Pons (tissue), 1 donor: Measurements from ENCODE around the gene ZDHHC8.
"Not testable (repeated sequence)": the region's sequence is repeated elsewhere in the genome, so short reads cannot be mapped to it uniquely, and the experiment has no call there.

Experiments
- DNase-seq: peaks from one replicate; pipeline ENCODE4 v3.0.0-alpha.2; 2016; ENCODE audit warnings: low spot score

Gene ZDHHC8

GRCh38 chr22:20145206-20145831 lies 13.7 kb downstream of the ZDHHC8 start:
- DNase-seq = no peak

GRCh38 chr22:20145832-20146223 lies 14.2 kb downstream of the ZDHHC8 start:
- no peak for DNase-seq

- DNase-seq = no peak
These were observed 15.2 kb downstream of the ZDHHC8 start for GRCh38 chr22:20146777-20147176.

DNA sequence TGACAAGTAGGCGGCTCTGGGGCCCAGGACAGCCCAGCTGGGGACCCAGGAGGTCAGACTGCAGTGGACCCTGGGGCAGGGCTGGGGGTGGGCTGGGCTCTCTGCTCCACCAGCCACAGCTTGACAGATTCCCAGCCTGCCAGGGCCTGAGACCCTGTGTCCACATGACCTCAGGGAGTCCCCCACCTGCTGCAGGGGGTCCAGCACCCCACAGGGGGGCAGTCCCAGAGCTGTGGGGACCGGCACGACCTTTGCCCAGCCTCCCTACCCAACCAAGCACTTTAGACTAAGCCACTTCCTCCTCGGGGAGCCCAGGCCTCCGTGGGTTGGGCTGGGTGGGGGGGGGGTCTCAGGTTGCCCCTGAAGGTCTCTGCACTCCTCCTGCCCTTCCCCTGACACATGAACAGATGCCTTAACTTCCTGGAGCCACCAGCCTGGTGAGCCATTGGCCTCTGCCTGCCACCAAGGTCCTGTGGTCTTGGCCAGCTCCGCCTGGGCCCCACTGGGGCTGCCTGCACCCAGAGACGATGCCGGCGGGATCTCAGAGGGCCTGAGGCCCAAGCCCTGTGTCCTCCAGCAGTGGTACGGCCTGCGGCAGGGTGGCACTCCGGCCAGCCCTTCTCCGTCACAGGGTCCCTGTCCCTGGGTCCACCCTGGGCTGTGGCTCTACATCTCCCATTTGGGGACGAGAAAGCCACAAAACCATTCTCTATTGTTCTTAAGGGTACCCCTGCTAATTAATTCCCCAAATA lies 15.8 kb downstream of the ZDHHC8 start:
- DNase-seq = no peak

DNA sequence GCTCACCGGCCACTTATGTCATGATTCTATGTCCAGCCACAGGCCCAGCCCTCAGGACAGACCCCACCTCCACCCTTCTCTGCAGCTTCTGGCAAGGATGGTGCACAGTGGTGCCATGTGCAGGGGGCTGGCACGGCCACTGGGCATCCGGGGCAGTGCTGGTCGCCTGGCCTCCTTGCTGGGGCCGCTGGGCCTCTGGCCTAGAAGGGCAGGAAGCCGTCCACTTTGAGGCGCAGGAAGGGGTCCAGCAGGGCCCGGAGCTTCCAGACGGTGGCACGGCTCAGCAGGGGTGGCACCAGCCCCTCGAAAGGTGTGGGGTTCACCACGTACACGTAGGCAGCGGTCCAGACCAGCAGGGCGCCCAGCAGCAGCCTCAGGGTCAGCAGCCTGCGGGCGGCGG lies 16.8 kb downstream of the ZDHHC8 start:
- no peak for DNase-seq

DNA sequence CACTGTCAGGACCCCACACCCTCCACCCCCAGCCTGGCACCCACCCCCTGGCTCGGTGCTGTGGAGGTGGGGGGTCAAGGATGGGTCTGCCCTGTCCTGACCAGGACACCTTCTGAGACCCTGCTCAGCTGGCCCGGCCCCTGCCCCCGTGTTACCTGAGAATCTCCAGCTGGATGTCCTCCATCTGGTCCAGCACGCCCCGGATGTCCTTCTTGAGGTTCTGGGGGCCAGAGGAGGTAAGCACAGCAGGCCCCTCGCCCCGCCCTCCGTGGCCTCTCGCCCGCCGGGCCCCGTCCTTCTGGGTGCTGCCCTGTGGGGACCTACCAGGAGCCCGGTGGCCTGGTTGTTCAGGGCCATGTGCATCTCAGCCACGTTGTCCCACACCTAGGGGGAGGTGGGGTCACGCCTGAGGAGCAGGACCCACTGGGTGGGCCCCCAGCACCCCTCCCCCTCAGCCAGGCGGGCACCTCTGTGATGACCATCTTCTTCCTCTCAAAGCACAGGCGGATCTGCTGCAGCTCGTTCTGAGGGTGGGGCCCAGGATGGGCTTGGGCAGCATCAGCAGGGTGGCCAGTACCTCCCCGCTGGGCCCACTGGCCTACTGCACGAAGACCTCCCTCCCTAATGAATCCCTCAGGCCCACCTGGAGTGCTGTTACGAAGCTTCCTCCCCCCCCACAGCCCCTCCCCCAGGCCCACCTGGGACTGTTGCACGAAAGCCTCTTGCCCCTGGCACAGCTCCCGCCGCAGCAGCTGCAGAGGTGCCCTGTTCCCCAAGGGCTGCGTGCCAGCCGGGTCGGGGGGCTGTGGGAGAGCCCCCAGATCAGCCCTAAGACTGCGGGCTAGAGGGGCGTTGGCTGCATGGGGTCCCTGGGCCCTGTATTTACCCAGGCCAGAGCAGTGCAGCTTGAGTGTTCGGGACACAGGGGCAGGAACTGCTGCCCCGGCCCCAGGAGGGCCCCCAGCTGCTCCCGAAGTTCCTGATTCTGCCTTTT lies 17.9 kb downstream of the ZDHHC8 start:
- no peak for DNase-seq

GRCh38 chr22:20150381-20151275 lies 19.0 kb downstream of the ZDHHC8 start, which contains the start of gene CCDC188:
TSS of gene CCDC188 (minus strand) at chr22:20151055. CDS start at chr22:20150986, 69 bp downstream.
- DNase-seq = no peak

GRCh38 chr22:20151276-20151588 lies 19.6 kb downstream of the ZDHHC8 start:
- DNase-seq = no peak

DNA sequence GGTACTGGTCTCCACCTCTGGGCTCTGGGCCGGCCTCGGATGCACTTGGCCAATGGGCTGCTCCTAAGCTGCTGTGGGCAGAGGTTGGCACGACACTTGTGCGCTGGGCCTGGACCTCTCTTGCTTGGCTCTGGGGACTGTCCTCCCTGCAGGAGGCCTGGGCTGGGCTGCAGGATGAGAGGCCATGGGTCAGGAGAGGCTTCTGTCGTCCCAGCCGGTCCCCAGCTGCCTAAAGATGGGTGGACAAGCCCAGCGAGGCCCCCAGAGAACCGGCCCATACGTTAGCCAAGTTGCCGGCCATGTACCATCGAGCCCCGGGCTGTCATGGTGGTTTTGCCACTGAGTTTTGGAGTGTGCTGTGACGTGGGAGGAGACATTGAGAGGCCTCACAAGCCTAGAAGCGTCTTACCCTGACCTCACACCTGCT lies 20.9 kb downstream of the ZDHHC8 start:
- DNase-seq = no peak

GRCh38 chr22:20153945-20154344 lies 22.3 kb downstream of the ZDHHC8 start:
- no peak for DNase-seq

GRCh38 chr22:20154602-20155187 lies 23.1 kb downstream of the ZDHHC8 start:
- DNase-seq = no peak

- DNase-seq = peak; percentile 57
These were observed 23.9 kb downstream of the ZDHHC8 start for GRCh38 chr22:20155330-20156041.

DNA sequence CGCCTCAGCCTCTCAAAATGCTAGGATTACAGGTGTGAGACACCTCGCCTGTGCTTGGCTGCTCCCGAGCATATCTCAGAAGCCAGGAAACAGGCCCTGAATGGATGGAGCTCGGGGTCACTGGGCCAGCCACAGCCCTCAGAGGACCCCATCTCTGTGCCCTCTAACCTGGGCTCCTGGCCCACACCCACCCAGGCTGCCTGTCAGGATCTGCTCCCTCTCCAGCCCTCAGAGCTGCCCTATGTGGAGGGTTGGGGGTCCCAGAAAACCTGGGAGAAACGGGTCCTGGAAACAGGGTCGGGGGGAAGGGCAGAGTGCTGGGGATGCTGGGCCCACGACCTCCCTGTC lies 24.4 kb downstream of the ZDHHC8 start:
- no peak for DNase-seq

DNA sequence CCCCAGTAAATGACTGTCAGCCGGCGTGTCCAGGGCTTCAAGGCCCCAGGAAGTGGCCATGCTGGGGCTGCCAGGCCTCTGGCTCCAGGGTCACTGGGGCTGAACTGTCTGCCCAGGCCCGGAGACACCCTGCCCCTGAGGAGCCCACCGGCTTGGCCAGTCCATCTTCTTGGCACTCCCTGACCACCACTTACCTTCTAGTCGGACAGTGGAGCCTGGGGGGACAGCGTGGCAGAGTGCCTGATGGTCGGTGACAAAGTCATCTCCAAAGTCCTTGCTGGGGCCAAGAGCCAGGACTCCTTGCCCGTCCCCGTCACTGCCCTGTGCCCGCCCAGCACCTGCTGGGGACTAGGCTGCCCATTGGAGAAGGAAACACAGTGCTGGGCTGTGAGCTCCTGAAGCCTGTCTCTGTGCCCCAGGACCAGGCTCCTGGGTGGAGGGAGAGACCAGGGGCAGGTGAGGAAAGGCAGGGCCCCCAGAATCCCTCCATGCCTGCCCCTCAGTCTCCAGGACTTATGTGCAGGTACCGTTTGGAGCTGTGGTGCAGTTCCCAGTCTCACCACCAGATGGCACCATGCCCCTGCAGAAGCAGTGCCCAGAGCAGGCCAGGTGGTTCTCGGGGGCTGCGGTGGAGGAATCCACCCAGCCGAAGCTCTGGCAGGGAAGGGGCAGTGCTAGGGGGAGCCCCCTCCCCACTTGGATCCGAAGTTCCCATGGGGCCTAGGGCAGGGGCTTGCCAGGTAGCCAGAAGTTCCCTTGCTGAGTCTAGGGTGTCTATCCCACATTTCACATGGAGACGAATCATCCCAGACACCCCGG lies 25.2 kb downstream of the ZDHHC8 start:
- peak; percentile 42 for DNase-seq

DNA sequence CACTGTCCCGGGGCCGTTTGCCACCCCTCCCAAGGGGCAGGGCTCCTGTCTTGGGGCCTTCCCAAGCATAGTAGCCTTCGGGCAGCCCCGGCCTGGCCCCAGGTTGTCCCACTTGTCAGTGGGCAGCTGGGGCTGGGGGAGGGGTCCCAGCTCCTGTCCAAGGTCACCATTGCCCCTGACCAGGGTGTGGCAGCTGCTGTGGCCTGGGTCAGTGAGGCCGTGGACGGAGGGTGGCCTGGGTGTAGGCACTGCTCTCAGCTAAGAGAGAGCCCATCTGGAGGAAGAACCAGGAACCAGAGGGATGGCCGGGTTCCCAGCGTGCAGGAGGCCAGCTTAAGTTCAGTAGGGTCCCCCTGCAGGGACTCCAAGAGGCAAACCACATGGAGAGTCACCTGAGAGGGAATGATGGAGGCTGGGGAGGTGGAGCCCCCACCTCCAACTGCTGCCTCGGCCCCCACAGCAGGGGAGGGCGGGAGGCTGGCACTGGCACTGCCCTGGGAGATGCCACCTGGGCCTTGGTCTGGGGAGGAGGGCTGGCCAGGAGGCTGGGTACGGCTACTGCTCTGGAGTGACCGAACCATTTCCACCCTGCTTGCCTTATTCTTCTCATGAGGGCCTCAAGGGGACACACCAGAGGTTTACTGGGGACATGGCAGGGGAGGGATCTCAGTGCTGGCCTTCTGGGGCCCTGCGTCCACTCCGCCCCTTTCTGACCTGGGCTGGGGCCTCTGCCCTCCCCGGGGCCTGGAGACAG lies 26.0 kb downstream of the ZDHHC8 start:
- DNase-seq = no peak

GRCh38 chr22:20158391-20159036 lies 26.9 kb downstream of the ZDHHC8 start:
- DNase-seq = no peak

DNA sequence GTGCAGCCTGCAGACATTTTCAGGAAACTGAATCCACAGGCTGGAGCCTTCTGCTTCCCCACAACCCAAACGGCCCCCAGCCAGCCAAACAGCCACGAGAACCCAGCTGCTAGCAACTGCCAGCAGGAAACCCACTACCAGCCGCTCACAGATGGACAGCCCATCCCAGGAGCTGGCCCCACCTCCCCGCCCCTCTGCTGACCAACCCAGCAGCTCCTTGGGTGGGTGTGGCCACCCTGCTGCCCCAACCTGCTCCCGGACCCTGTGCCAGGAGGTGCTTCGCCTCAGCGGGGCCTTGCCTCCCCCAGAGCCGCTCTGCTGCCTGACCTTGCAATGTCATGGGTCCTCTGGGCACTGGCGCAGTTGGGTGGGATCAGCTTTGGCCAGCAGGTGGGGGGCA lies 27.5 kb downstream of the ZDHHC8 start:
- DNase-seq = no peak

DNA sequence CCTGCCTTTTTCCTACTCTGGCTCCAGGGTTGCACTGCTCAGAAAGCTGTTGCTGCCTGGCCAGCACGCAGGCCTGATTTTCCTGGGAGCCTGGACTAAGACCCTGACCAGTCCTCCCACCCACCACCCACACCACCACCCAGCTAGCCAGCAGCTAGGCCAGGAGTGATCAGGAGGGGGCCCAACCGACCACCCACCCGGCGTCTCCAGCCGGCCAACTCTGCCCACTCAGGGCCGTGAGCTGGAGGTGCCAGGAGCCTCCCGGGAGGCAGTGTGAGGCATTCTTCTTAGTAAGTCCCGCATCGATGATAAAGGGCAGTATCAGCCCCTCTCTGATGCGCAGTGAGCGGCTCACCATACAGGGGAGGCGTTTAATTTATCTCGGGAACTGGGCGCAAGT lies 27.9 kb downstream of the ZDHHC8 start:
- not testable (repeated sequence) for DNase-seq
